SW 1271 (cell line): ENCODE measurements around the gene EGLN3.

Experiments used
- DNase-seq, 2 experiments: peaks; one replicate each; lab custom pipeline; 2025; lab: John Stamatoyannopoulos, UW

Gene EGLN3

GRCh38 chr14:33910435-33910834, 40.4 kb downstream of the EGLN3 start:
- no peak for DNase-seq

GRCh38 chr14:33909380-33910084, 41.3 kb downstream of the EGLN3 start:
- DNase-seq, result no peak

GRCh38 chr14:33908540-33909223, 42.2 kb downstream of the EGLN3 start:
- DNase-seq, result no peak

GRCh38 chr14:33906968-33907367, 43.9 kb downstream of the EGLN3 start:
- no peak for DNase-seq

- DNase-seq, result no peak
Observed at GRCh38 chr14:33904609-33905008, 46.3 kb downstream of the EGLN3 start.

GRCh38 chr14:33903369-33903768, 47.5 kb downstream of the EGLN3 start:
- DNase-seq, result no peak

- no peak for DNase-seq
Observed at GRCh38 chr14:33902363-33902762, 48.5 kb downstream of the EGLN3 start.

- no peak for DNase-seq
Observed at GRCh38 chr14:33901426-33902155, 49.3 kb downstream of the EGLN3 start.

- no peak for DNase-seq
Observed at GRCh38 chr14:33900706-33901105, 50.2 kb downstream of the EGLN3 start.

- DNase-seq, result no peak
Observed at GRCh38 chr14:33899723-33900341, 51.0 kb downstream of the EGLN3 start.

GRCh38 chr14:33897878-33898535, 52.9 kb downstream of the EGLN3 start:
- DNase-seq, result no peak

GRCh38 chr14:33897382-33897781, 53.5 kb downstream of the EGLN3 start:
- no peak for DNase-seq

GRCh38 chr14:33894339-33894738, 56.5 kb downstream of the EGLN3 start:
- DNase-seq, result no peak

GRCh38 chr14:33891700-33892099, 59.2 kb downstream of the EGLN3 start:
- no peak for DNase-seq

- DNase-seq, result no peak
Observed at GRCh38 chr14:33884916-33885315, 66.0 kb downstream of the EGLN3 start.

- no peak for DNase-seq
Observed at GRCh38 chr14:33880330-33880729, 70.5 kb downstream of the EGLN3 start.

- no peak for DNase-seq
Observed at GRCh38 chr14:33879684-33880286, 71.1 kb downstream of the EGLN3 start.

GRCh38 chr14:33876274-33876673, 74.6 kb downstream of the EGLN3 start:
- no peak for DNase-seq
